SK-N-SH treated with all-trans-retinoic acid at 6 μM for 48 hours (cell line): ENCODE measurements around the gene AHCYL2.

Source experiments
- ATAC-seq: fragments of 200-7000 bp; cut with Tn5 transposase; 3 replicates; pipeline ENCODE4 v1.9.1; 2020; ENCODE audit warnings: mild to moderate bottlenecking, moderate library complexity
- ARNTL ChIP-seq: fragments of 450-650 bp; formaldehyde crosslinking; IDR thresholded peaks from 2 replicates; pipeline ENCODE4 v1.5.0; 2020; ENCODE audit warnings: low read depth, mild to moderate bottlenecking, moderate library complexity, borderline replicate concordance
- BACH2 ChIP-seq: fragments of 250-450 bp; sonication (Bioruptor Pico); IDR thresholded peaks from 2 replicates; pipeline ENCODE4 v1.9.0; 2021; ENCODE audit warnings: mild to moderate bottlenecking, borderline replicate concordance
- CSDC2 ChIP-seq: fragments of 250-450 bp; sonication (Bioruptor Pico); IDR thresholded peaks from 2 replicates; pipeline ENCODE4 v1.5.0; 2020; ENCODE audit warnings: mild to moderate bottlenecking, moderate library complexity
- ESRRG ChIP-seq: fragments of 250-450 bp; sonication (Bioruptor Pico); IDR thresholded peaks from 2 replicates; pipeline ENCODE4 v1.6.1; 2021; ENCODE audit warnings: mild to moderate bottlenecking
- GLIS3 ChIP-seq: fragments of 250-450 bp; sonication (Bioruptor Pico); IDR thresholded peaks from 2 replicates; pipeline ENCODE4 v1.5.0; 2020; ENCODE audit warnings: mild to moderate bottlenecking, moderate library complexity
- ISL1 ChIP-seq: fragments of 250-450 bp; sonication (Bioruptor Pico); IDR thresholded peaks from 2 replicates; pipeline ENCODE4 v2.1.2; 2022; ENCODE audit warnings: mild to moderate bottlenecking, moderate library complexity
- OSR1 ChIP-seq: fragments of 250-450 bp; sonication (Bioruptor Pico); IDR thresholded peaks from 2 replicates; pipeline ENCODE4 v1.8.0; 2022; ENCODE audit warnings: moderate library complexity, mild to moderate bottlenecking, inconsistent platforms
- RARB ChIP-seq: fragments of 250-450 bp; sonication (Bioruptor Pico); IDR thresholded peaks from 2 replicates; pipeline ENCODE4 v1.8.0; 2021; ENCODE audit warnings: mild to moderate bottlenecking, moderate library complexity
- SNAI2 ChIP-seq: fragments of 250-450 bp; sonication (Bioruptor Pico); IDR thresholded peaks from 2 replicates; pipeline ENCODE4 v1.5.0; 2020; ENCODE audit warnings: mild to moderate bottlenecking, moderate library complexity
- TCF4 ChIP-seq: fragments of 250-450 bp; sonication (Bioruptor Pico); IDR thresholded peaks from 2 replicates; pipeline ENCODE4 v1.8.0; 2021; ENCODE audit warnings: mild to moderate bottlenecking, moderate library complexity, borderline replicate concordance
- TOX ChIP-seq: fragments of 250-450 bp; sonication (Bioruptor Pico); IDR thresholded peaks from 2 replicates; pipeline ENCODE4 v1.8.0; 2021; ENCODE audit warnings: mild to moderate bottlenecking, moderate library complexity, borderline replicate concordance
- ZC3H10 ChIP-seq: fragments of 250-450 bp; sonication (Bioruptor Pico); IDR thresholded peaks from 2 replicates; pipeline ENCODE4 v1.5.1; 2021; ENCODE audit warnings: mild to moderate bottlenecking, moderate library complexity
- ZFP3 ChIP-seq: fragments of 250-450 bp; sonication (Bioruptor Pico); IDR thresholded peaks from 2 replicates; pipeline ENCODE4 v1.5.0; 2020; ENCODE audit warnings: mild to moderate bottlenecking, moderate library complexity
- ZFP30 ChIP-seq: fragments of 450-650 bp; formaldehyde crosslinking; IDR thresholded peaks from 2 replicates; pipeline ENCODE4 v1.5.0; 2022; ENCODE audit warnings: mild to moderate bottlenecking, moderate library complexity
- ZNF565 ChIP-seq: fragments of 450-650 bp; formaldehyde crosslinking; conservative IDR thresholded peaks from 2 replicates; pipeline ENCODE4 v1.5.0; 2020; ENCODE audit warnings: low read depth, mild to moderate bottlenecking, moderate library complexity
- ZNF70 ChIP-seq: fragments of 450-650 bp; formaldehyde crosslinking; IDR thresholded peaks from 2 replicates; pipeline ENCODE4 v1.5.0; 2020; ENCODE audit warnings: mild to moderate bottlenecking, moderate library complexity
- ZNF8 ChIP-seq: fragments of 450-650 bp; formaldehyde crosslinking; IDR thresholded peaks from 2 replicates; pipeline ENCODE4 v1.5.0; 2020; ENCODE audit warnings: mild to moderate bottlenecking, moderate library complexity
- TF ChIP-seq, protein P1 (sequence below): fragments of 250-450 bp; sonication (Bioruptor Pico); IDR thresholded peaks from 2 replicates; pipeline ENCODE4 v1.5.0; 2020; ENCODE audit warnings: mild to moderate bottlenecking, moderate library complexity
- TF ChIP-seq, protein P2 (sequence below): fragments of 250-450 bp; sonication (Bioruptor Pico); IDR thresholded peaks from 2 replicates; pipeline ENCODE4 v1.5.1; 2021; ENCODE audit warnings: mild to moderate bottlenecking, moderate library complexity
- TF ChIP-seq, protein P3 (sequence below): fragments of 250-450 bp; sonication (Bioruptor Pico); IDR thresholded peaks from 2 replicates; pipeline ENCODE4 v1.8.0; 2021; ENCODE audit warnings: low read depth, mild to moderate bottlenecking, moderate library complexity, borderline replicate concordance
- TF ChIP-seq, protein P4 (sequence below): fragments of 250-450 bp; sonication (Bioruptor Pico); IDR thresholded peaks from 2 replicates; pipeline ENCODE4 v1.5.1; 2020; ENCODE audit warnings: low read depth, mild to moderate bottlenecking, moderate library complexity
- TF ChIP-seq, protein P5 (sequence below): fragments of 250-450 bp; sonication (Bioruptor Pico); IDR thresholded peaks from 2 replicates; pipeline ENCODE4 v1.8.0; 2020; ENCODE audit warnings: mild to moderate bottlenecking, moderate library complexity, borderline replicate concordance

The AHCYL2 gene

DNA sequence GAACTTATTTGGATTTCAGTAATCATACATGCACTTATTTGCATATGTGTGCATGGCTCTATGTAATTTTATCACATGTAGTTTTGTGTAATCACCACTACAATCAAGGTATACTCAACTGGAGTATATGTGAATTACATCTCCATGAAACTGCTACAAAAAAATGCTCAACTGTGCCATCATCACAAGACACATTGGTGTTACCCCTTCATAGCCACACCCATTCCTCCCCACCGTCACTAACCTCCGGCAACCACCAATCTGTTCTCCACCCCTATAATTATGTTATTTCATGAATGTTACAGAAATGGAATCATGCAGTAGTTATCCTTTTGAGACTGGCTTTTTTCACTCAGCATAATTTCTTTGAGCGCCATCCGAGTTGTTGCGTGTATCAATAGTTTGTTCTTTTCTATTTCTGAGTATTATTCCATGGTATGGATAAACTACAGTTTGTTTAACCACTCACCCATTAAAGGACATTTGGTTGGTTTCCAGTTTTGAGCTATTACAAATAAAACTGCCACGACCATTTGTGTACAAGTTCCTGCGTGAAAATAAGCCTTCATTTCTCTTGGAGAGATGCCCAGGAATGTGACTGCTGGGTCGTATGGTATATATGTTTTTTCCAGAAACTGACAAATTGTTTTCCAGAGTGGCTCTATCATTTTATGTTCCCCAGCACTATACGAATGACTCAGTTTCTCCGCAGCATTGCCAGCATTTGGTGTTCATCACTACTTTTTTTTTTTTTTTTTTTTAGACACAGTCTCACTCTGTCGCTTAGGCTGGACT lies 47.7 kb upstream of the AHCYL2 start:
- ATAC-seq = peak; percentile 21; the same call in 1 of the 3 replicates
- TF ChIP-seq, protein P1, sequence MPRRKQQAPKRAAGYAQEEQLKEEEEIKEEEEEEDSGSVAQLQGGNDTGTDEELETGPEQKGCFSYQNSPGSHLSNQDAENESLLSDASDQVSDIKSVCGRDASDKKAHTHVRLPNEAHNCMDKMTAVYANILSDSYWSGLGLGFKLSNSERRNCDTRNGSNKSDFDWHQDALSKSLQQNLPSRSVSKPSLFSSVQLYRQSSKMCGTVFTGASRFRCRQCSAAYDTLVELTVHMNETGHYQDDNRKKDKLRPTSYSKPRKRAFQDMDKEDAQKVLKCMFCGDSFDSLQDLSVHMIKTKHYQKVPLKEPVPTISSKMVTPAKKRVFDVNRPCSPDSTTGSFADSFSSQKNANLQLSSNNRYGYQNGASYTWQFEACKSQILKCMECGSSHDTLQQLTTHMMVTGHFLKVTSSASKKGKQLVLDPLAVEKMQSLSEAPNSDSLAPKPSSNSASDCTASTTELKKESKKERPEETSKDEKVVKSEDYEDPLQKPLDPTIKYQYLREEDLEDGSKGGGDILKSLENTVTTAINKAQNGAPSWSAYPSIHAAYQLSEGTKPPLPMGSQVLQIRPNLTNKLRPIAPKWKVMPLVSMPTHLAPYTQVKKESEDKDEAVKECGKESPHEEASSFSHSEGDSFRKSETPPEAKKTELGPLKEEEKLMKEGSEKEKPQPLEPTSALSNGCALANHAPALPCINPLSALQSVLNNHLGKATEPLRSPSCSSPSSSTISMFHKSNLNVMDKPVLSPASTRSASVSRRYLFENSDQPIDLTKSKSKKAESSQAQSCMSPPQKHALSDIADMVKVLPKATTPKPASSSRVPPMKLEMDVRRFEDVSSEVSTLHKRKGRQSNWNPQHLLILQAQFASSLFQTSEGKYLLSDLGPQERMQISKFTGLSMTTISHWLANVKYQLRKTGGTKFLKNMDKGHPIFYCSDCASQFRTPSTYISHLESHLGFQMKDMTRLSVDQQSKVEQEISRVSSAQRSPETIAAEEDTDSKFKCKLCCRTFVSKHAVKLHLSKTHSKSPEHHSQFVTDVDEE (CRISPR knock-in tag) = no peak
- no peak for TF ChIP-seq BACH2 (CRISPR knock-in tag)
- no peak for TF ChIP-seq OSR1 (CRISPR knock-in tag)
- no peak for TF ChIP-seq ZNF565 (CRISPR knock-in tag)
- TF ChIP-seq ZNF8 (CRISPR knock-in tag) = no peak
- no peak for TF ChIP-seq ZFP3 (CRISPR knock-in tag)
- no peak for TF ChIP-seq GLIS3 (CRISPR knock-in tag)
- TF ChIP-seq, protein P2, sequence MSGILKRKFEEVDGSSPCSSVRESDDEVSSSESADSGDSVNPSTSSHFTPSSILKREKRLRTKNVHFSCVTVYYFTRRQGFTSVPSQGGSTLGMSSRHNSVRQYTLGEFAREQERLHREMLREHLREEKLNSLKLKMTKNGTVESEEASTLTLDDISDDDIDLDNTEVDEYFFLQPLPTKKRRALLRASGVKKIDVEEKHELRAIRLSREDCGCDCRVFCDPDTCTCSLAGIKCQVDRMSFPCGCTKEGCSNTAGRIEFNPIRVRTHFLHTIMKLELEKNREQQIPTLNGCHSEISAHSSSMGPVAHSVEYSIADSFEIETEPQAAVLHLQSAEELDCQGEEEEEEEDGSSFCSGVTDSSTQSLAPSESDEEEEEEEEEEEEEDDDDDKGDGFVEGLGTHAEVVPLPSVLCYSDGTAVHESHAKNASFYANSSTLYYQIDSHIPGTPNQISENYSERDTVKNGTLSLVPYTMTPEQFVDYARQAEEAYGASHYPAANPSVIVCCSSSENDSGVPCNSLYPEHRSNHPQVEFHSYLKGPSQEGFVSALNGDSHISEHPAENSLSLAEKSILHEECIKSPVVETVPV = no peak
- TF ChIP-seq, protein P3, sequence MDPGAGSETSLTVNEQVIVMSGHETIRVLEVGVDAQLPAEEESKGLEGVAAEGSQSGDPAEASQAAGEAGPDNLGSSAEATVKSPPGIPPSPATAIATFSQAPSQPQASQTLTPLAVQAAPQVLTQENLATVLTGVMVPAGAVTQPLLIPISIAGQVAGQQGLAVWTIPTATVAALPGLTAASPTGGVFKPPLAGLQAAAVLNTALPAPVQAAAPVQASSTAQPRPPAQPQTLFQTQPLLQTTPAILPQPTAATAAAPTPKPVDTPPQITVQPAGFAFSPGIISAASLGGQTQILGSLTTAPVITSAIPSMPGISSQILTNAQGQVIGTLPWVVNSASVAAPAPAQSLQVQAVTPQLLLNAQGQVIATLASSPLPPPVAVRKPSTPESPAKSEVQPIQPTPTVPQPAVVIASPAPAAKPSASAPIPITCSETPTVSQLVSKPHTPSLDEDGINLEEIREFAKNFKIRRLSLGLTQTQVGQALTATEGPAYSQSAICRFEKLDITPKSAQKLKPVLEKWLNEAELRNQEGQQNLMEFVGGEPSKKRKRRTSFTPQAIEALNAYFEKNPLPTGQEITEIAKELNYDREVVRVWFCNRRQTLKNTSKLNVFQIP (CRISPR knock-in tag) = no peak
- no peak for TF ChIP-seq ZFP30 (CRISPR knock-in tag)
- no peak for TF ChIP-seq ZC3H10 (CRISPR knock-in tag)
- no peak for TF ChIP-seq TCF4 (CRISPR knock-in tag)
- no peak for TF ChIP-seq ISL1 (CRISPR knock-in tag)
- TF ChIP-seq, protein P4, sequence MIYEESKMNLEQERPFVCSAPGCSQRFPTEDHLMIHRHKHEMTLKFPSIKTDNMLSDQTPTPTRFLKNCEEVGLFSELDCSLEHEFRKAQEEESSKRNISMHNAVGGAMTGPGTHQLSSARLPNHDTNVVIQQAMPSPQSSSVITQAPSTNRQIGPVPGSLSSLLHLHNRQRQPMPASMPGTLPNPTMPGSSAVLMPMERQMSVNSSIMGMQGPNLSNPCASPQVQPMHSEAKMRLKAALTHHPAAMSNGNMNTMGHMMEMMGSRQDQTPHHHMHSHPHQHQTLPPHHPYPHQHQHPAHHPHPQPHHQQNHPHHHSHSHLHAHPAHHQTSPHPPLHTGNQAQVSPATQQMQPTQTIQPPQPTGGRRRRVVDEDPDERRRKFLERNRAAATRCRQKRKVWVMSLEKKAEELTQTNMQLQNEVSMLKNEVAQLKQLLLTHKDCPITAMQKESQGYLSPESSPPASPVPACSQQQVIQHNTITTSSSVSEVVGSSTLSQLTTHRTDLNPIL (CRISPR knock-in tag) = no peak
- TF ChIP-seq, protein P5, sequence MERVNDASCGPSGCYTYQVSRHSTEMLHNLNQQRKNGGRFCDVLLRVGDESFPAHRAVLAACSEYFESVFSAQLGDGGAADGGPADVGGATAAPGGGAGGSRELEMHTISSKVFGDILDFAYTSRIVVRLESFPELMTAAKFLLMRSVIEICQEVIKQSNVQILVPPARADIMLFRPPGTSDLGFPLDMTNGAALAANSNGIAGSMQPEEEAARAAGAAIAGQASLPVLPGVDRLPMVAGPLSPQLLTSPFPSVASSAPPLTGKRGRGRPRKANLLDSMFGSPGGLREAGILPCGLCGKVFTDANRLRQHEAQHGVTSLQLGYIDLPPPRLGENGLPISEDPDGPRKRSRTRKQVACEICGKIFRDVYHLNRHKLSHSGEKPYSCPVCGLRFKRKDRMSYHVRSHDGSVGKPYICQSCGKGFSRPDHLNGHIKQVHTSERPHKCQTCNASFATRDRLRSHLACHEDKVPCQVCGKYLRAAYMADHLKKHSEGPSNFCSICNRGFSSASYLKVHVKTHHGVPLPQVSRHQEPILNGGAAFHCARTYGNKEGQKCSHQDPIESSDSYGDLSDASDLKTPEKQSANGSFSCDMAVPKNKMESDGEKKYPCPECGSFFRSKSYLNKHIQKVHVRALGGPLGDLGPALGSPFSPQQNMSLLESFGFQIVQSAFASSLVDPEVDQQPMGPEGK (CRISPR knock-in tag) = no peak
- no peak for TF ChIP-seq RARB (CRISPR knock-in tag)
- no peak for TF ChIP-seq TOX (CRISPR knock-in tag)
- no peak for TF ChIP-seq ARNTL
- TF ChIP-seq ZNF70 (CRISPR knock-in tag) = no peak

DNA sequence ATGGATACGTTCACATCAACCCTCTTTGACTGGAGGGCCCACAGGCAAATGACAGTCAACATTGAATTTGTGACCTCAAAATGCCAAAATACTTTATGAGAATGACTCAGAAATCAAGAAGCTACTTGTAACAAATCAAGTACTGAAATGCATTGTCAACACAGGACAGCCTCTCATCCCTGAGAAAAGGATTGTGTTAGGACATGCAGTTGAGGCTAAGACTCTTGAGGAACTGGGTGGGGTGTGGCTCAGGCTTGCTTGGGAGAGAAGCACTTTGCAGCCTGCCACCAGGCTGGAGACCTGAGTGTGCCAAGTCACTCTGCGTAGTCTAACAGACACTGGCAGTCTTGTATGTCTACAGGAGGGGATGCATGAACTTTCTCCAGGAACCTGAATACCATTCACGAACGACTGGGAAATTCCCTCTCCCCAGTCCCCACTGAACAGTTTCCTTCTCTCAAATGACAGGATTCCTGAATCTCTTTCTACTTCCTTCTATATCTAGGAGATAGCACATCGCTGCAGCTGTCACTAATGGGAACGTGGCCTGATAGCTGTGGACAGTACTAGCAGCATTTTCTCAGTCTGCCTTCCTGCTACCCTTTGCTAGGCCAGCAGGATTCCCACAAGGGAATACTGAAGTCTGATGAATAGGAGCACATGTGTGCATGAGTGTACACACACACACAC lies 39.7 kb upstream of the AHCYL2 start:
- no peak for ATAC-seq
- TF ChIP-seq ZC3H10 (CRISPR knock-in tag) = no peak
- TF ChIP-seq ZNF565 (CRISPR knock-in tag) = no peak
- no peak for TF ChIP-seq SNAI2
- TF ChIP-seq TCF4 (CRISPR knock-in tag) = no peak
- TF ChIP-seq ZFP30 (CRISPR knock-in tag) = no peak
- TF ChIP-seq ESRRG = no peak
- no peak for TF ChIP-seq ZNF8 (CRISPR knock-in tag)
- TF ChIP-seq, protein P2 = no peak
- TF ChIP-seq CSDC2 (CRISPR knock-in tag) = no peak
- TF ChIP-seq, protein P4 (CRISPR knock-in tag) = no peak
- no peak for TF ChIP-seq BACH2 (CRISPR knock-in tag)
- TF ChIP-seq ARNTL = no peak
- TF ChIP-seq, protein P5 (CRISPR knock-in tag) = no peak
- TF ChIP-seq ZNF70 (CRISPR knock-in tag) = no peak
- no peak for TF ChIP-seq GLIS3 (CRISPR knock-in tag)
- TF ChIP-seq ZFP3 (CRISPR knock-in tag) = no peak
